ENCODE measurements around the gene KCNK5. TPM values are rescaled to one million over a fixed set of nuclear protein-coding genes. Genes with fewer than 3 reads are reported as not detected.

Gene KCNK5
- total RNA-seq, 1 donor from 2014 or later = not detected

GRCh38 chr6:39152262-39152661, 77.0 kb downstream of the KCNK5 start:
- no peak for DNase-seq (ENCODE audit: extremely low spot score, unreplicated experiment)
- Mint-ChIP-seq H3K27me3 (ENCODE audit: unreplicated experiment) (peaks cover 39% of the 10 kb centered on the region), H3K36me3 (ENCODE audit: unreplicated experiment) (no peaks in the 10 kb centered on the region), H3K4me1 (ENCODE audit: unreplicated experiment) (no peaks in the 10 kb centered on the region), H3K9me3 (ENCODE audit: unreplicated experiment) (no peaks in the 10 kb centered on the region), H3K27ac (ENCODE audit: unreplicated experiment) (no peak overlapping the region), H3K4me3 (ENCODE audit: unreplicated experiment) (no peak overlapping the region)
- TF ChIP-seq CTCF (IDR thresholded peaks at IDR 0.05) = no peak

GRCh38 chr6:39151211-39151610, 78.1 kb downstream of the KCNK5 start:
- H3K27me3 Mint-ChIP-seq (ENCODE audit: unreplicated experiment) = peaks cover 41% of the 10 kb centered on the region
- H3K4me1 Mint-ChIP-seq (ENCODE audit: unreplicated experiment) = no peaks in the 10 kb centered on the region
- H3K9me3 Mint-ChIP-seq (ENCODE audit: unreplicated experiment) = no peaks in the 10 kb centered on the region
- no peaks in the 10 kb centered on the region for H3K36me3 Mint-ChIP-seq (ENCODE audit: unreplicated experiment)
- no peak for DNase-seq (ENCODE audit: extremely low spot score, unreplicated experiment)
- TF ChIP-seq CTCF (IDR thresholded peaks at IDR 0.05) = no peak
- H3K4me3 Mint-ChIP-seq (ENCODE audit: unreplicated experiment) = no peak overlapping the region
- no peak overlapping the region for H3K27ac Mint-ChIP-seq (ENCODE audit: unreplicated experiment)

GRCh38 chr6:39144481-39145173, 84.6 kb downstream of the KCNK5 start:
- Mint-ChIP-seq H3K4me1 (ENCODE audit: unreplicated experiment) (no peaks in the 10 kb centered on the region), H3K9me3 (ENCODE audit: unreplicated experiment) (no peaks in the 10 kb centered on the region), H3K27me3 (ENCODE audit: unreplicated experiment) (peaks cover 45% of the 10 kb centered on the region), H3K27ac (ENCODE audit: unreplicated experiment) (no peak overlapping the region), H3K36me3 (ENCODE audit: unreplicated experiment) (no peaks in the 10 kb centered on the region), H3K4me3 (ENCODE audit: unreplicated experiment) (no peak overlapping the region)
- DNase-seq (ENCODE audit: extremely low spot score, unreplicated experiment) = no peak
- no peak for TF ChIP-seq CTCF (IDR thresholded peaks at IDR 0.05)

- Mint-ChIP-seq H3K4me1 (ENCODE audit: unreplicated experiment) (no peaks in the 10 kb centered on the region), H3K4me3 (ENCODE audit: unreplicated experiment) (no peak overlapping the region), H3K9me3 (ENCODE audit: unreplicated experiment) (peaks cover 3% of the 10 kb centered on the region), H3K36me3 (ENCODE audit: unreplicated experiment) (no peaks in the 10 kb centered on the region), H3K27ac (ENCODE audit: unreplicated experiment) (no peak overlapping the region), H3K27me3 (ENCODE audit: unreplicated experiment) (peaks cover 34% of the 10 kb centered on the region)
- DNase-seq (ENCODE audit: extremely low spot score, unreplicated experiment) = no peak
- TF ChIP-seq CTCF (IDR thresholded peaks at IDR 0.05) = no peak
These were observed 85.9 kb downstream of the KCNK5 start for GRCh38 chr6:39143238-39143930.

GRCh38 chr6:39140556-39141167, 88.6 kb downstream of the KCNK5 start:
- no peak overlapping the region for H3K27ac Mint-ChIP-seq (ENCODE audit: unreplicated experiment)
- peaks cover 4% of the 10 kb centered on the region for H3K9me3 Mint-ChIP-seq (ENCODE audit: unreplicated experiment)
- DNase-seq (ENCODE audit: extremely low spot score, unreplicated experiment) = no peak
- H3K36me3 Mint-ChIP-seq (ENCODE audit: unreplicated experiment) = no peaks in the 10 kb centered on the region
- H3K4me1 Mint-ChIP-seq (ENCODE audit: unreplicated experiment) = no peaks in the 10 kb centered on the region
- H3K27me3 Mint-ChIP-seq (ENCODE audit: unreplicated experiment) = peaks cover 24% of the 10 kb centered on the region
- H3K4me3 Mint-ChIP-seq (ENCODE audit: unreplicated experiment) = no peak overlapping the region
- TF ChIP-seq CTCF (IDR thresholded peaks at IDR 0.05) = no peak

Data from osteocyte (in vitro differentiated cells).